PC-9 (cell line): ENCODE results near the gene HIPK1.

Experiments used
- CTCF ChIP-seq: fragments of 200-600 bp; sonication (generic); conservative IDR thresholded peaks from 2 replicates; pipeline ENCODE4 v1.6.1; 2017; ENCODE audit warnings: mixed run types, antibody characterized with exemption, mild to moderate bottlenecking, moderate library complexity
- EZH2 ChIP-seq: fragments of 200-600 bp; sonication (generic); IDR thresholded peaks from 2 replicates; pipeline ENCODE4 v1.8.0; 2017; ENCODE audit warnings: antibody characterized with exemption, low read depth

GRCh38 chr1:113904674-113905434 is 24.3 kb upstream of the HIPK1 start, which contains the start of the genes AP4B1 and DCLRE1B:
- peak; percentile 69 for TF ChIP-seq CTCF
- TF ChIP-seq EZH2 = no peak
